Body of pancreas (tissue), 2 donors: ENCODE measurements around the gene NGEF. TPM values are rescaled to one million over a fixed set of nuclear protein-coding genes. Genes with fewer than 3 reads are reported as not detected.

Experiments used
- small RNA-seq: library from RNA; depleted of rRNA; stranded (forward); fragments of <200 nt; gene quantifications from one replicate; pipeline ENCODE3, GENCODE V24; 2016
- total RNA-seq, 2 donors: library from RNA; depleted of rRNA; stranded (reverse); fragments of >200 nt; gene quantifications; one replicate each; pipeline ENCODE4 v1.1.0, GENCODE V29; 2016

The NGEF gene
- total RNA-seq, 2 donors from 2014 or later: 4.9 to 7.0 TPM

Small RNA genes lying within 50 kb of the gene (small RNA-seq; reads per million reads assigned to genes)
- gene RF00019: not detected

Other genes starting within 250 kb of the NGEF start
- not detected for gene KCNJ13, start 236.7 kb downstream of the NGEF start, total RNA-seq
- 1 to 10 TPM in 1 of 2 donors, not detected in 1; 1.8 TPM for gene SNORC, start 143.0 kb downstream of the NGEF start, total RNA-seq
- not detected for gene NEU2, start 19.4 kb upstream of the NGEF start, total RNA-seq
- 1 to 10 TPM in 1 of 2 donors, under 1 TPM in 1; 0.99 to 8.8 TPM for gene INPP5D, start 47.1 kb upstream of the NGEF start, total RNA-seq
- gene ATG16L1, start 238.4 kb upstream of the NGEF start, total RNA-seq: 10 to 100 TPM; 23.7 to 29.1 TPM